ENCODE measurements around the gene NTN3. TPM values are rescaled to one million over a fixed set of nuclear protein-coding genes. Genes with fewer than 3 reads are reported as not detected.

NTN3 gene
- polyA plus RNA-seq, 6 donors from 2014 or later: not detected

- Mint-ChIP-seq H3K9me3 (peaks cover 0 to 3% (median 0%) of the 10 kb centered on the region in 7 donors), H3K36me3 (peaks cover 0 to 9% of the 10 kb centered on the region in 2 donors), H3K27me3 (no peaks in the 10 kb centered on the region), H3K27ac (peak overlapping the region; percentile 91 to 99 (median 98)), H3K4me3 (peak overlapping the region; percentile 90 to 99 (median 94)), H3K4me1 (peaks cover 66 to 87% (median 75%) of the 10 kb centered on the region in 3 donors)
- ATAC-seq (ENCODE audit: low read depth in 2 of 2) (no peak), DNase-seq (no peak)
These were observed 45.5 kb downstream of the NTN3 start for GRCh38 chr16:2516391-2517240.

GRCh38 chr16:2517954-2518605, 47.0 kb downstream of the NTN3 start:
- H3K36me3 Mint-ChIP-seq: peaks cover 0 to 9% of the 10 kb centered on the region in 2 donors
- peak overlapping the region; percentile 30 to 99 (median 85) for H3K27ac Mint-ChIP-seq
- peaks cover 0 to 3% (median 0%) of the 10 kb centered on the region in 7 donors for H3K9me3 Mint-ChIP-seq
- H3K4me3 Mint-ChIP-seq: peak overlapping the region in 6 of 8 donors; percentile 53 to 99 (median 84)
- H3K27me3 Mint-ChIP-seq: no peaks in the 10 kb centered on the region
- no peak for DNase-seq
- no peak for ATAC-seq (ENCODE audit: low read depth in 2 of 2)
- peaks cover 51 to 72% (median 66%) of the 10 kb centered on the region in 3 donors for H3K4me1 Mint-ChIP-seq

- Mint-ChIP-seq H3K27me3 (no peaks in the 10 kb centered on the region), H3K4me3 (peak overlapping the region; percentile 66 to 99 (median 88)), H3K9me3 (peaks cover 0 to 3% (median 0%) of the 10 kb centered on the region in 7 donors), H3K4me1 (peaks cover 56 to 74% (median 69%) of the 10 kb centered on the region in 3 donors), H3K36me3 (peaks cover 0 to 13% of the 10 kb centered on the region in 2 donors), H3K27ac (peak overlapping the region; percentile 97 to 99 (median 99))
- DNase-seq (no peak), ATAC-seq (ENCODE audit: low read depth in 2 of 2) (no peak)
These were observed 48.0 kb downstream of the NTN3 start for GRCh38 chr16:2518823-2519710.

GRCh38 chr16:2519711-2520080, 48.6 kb downstream of the NTN3 start:
- ATAC-seq (ENCODE audit: low read depth in 2 of 2): no peak

GRCh38 chr16:2520097-2520783, 49.1 kb downstream of the NTN3 start, which contains the start of gene AMDHD2:
AMDHD2 (plus strand) TSS chr16:2520371; CDS start chr16:2520459, 88 bp downstream.
- Mint-ChIP-seq H3K36me3 (peaks cover 7 to 20% of the 10 kb centered on the region in 2 donors), H3K4me3 (peak within 1 kb of the TSS; percentile 82 to 99 (median 94)), H3K9me3 (peaks cover 0 to 3% (median 0%) of the 10 kb centered on the region in 7 donors), H3K27ac (peak within 1 kb of the TSS; percentile 99 to 100 (median 99)), H3K27me3 (no peaks in the 10 kb centered on the region), H3K4me1 (peaks cover 60 to 72% (median 69%) of the 10 kb centered on the region in 3 donors)
- ATAC-seq (ENCODE audit: low read depth in 2 of 2) (peak; percentile 60 to 64), DNase-seq (peak; percentile 85)

More at GRCh38 chr16:2519711-2520080, 48.6 kb downstream of the NTN3 start:
- Mint-ChIP-seq H3K27me3 (no peaks in the 10 kb centered on the region), H3K9me3 (peaks cover 0 to 3% (median 0%) of the 10 kb centered on the region in 7 donors), H3K36me3 (peaks cover 5 to 20% of the 10 kb centered on the region in 2 donors), H3K27ac (peak overlapping the region; percentile 97 to 99 (median 99)), H3K4me1 (peaks cover 61 to 77% (median 73%) of the 10 kb centered on the region in 3 donors), H3K4me3 (peak overlapping the region; percentile 77 to 99 (median 88))
- DNase-seq: no peak

GRCh38 chr16:2520784-2521531, 49.9 kb downstream of the NTN3 start:
- H3K4me3 Mint-ChIP-seq: peak overlapping the region; percentile 82 to 99 (median 94)
- peaks cover 0 to 3% (median 0%) of the 10 kb centered on the region in 7 donors for H3K9me3 Mint-ChIP-seq
- H3K27me3 Mint-ChIP-seq: no peaks in the 10 kb centered on the region
- DNase-seq: peak; percentile 91
- H3K4me1 Mint-ChIP-seq: peaks cover 53 to 65% (median 61%) of the 10 kb centered on the region in 3 donors
- peak; percentile 80 to 84 for ATAC-seq (ENCODE audit: low read depth in 2 of 2)
- peaks cover 7 to 20% of the 10 kb centered on the region in 2 donors for H3K36me3 Mint-ChIP-seq
- peak overlapping the region; percentile 99 to 100 (median 99) for H3K27ac Mint-ChIP-seq

Other genes with a start within 250 kb of the NTN3 start
- gene E4F1, start 247.7 kb upstream of the NTN3 start, polyA plus RNA-seq (ENCODE audit: low read depth in 6 of 6): 10 to 100 TPM in 2 of 6 donors, 1 to 10 TPM in 4; 6.4 to 16.1 (median 8.9) TPM
- under 1 TPM in 1 of 6 donors, not detected in 5; 0.30 TPM for gene DNASE1L2, start 234.9 kb upstream of the NTN3 start, polyA plus RNA-seq (ENCODE audit: low read depth in 6 of 6)
- gene ECI1, start 219.7 kb upstream of the NTN3 start, polyA plus RNA-seq (ENCODE audit: low read depth in 6 of 6): 10 to 100 TPM; 41.7 to 55.1 (median 48.6) TPM
- 100 to 1,000 TPM; 238 to 325 (median 252) TPM for gene RNPS1, start 203.2 kb upstream of the NTN3 start, polyA plus RNA-seq (ENCODE audit: low read depth in 6 of 6)
- 1 to 10 TPM in 2 of 6 donors, under 1 TPM in 3, not detected in 1; 0.54 to 1.8 (median 0.98) TPM for gene ABCA3, start 130.6 kb upstream of the NTN3 start, polyA plus RNA-seq (ENCODE audit: low read depth in 6 of 6)
- 1 to 10 TPM in 5 of 6 donors, not detected in 1; 1.8 to 5.0 (median 2.8) TPM for gene CCNF, start 41.9 kb upstream of the NTN3 start, polyA plus RNA-seq (ENCODE audit: low read depth in 6 of 6)
- gene TEDC2, start 11.2 kb upstream of the NTN3 start, polyA plus RNA-seq (ENCODE audit: low read depth in 6 of 6): 1 to 10 TPM in 1 of 6 donors, under 1 TPM in 3, not detected in 2; 0.16 to 1.7 (median 0.58) TPM
- 1 to 10 TPM in 4 of 6 donors, under 1 TPM in 2; 0.22 to 3.3 (median 2.5) TPM for gene TBC1D24, start 3.8 kb downstream of the NTN3 start, polyA plus RNA-seq (ENCODE audit: low read depth in 6 of 6)
- gene ATP6V0C, start 42.7 kb downstream of the NTN3 start, polyA plus RNA-seq (ENCODE audit: low read depth in 6 of 6): 100 to 1,000 TPM in 3 of 6 donors, 10 to 100 TPM in 3; 75.4 to 114 (median 98.1) TPM
- 10 to 100 TPM; 17.6 to 24.0 (median 20.5) TPM for gene AMDHD2, start 49.1 kb downstream of the NTN3 start, polyA plus RNA-seq (ENCODE audit: low read depth in 6 of 6)
- gene CEMP1, start 60.1 kb downstream of the NTN3 start, polyA plus RNA-seq (ENCODE audit: low read depth in 6 of 6): 1 to 10 TPM; 2.4 to 5.7 (median 3.5) TPM
- 10 to 100 TPM; 16.7 to 44.8 (median 38.9) TPM for gene PDPK1, start 66.7 kb downstream of the NTN3 start, polyA plus RNA-seq (ENCODE audit: low read depth in 6 of 6)
- gene KCTD5, start 211.2 kb downstream of the NTN3 start, polyA plus RNA-seq (ENCODE audit: low read depth in 6 of 6): 10 to 100 TPM; 18.3 to 27.5 (median 22.3) TPM
- under 1 TPM in 1 of 6 donors, not detected in 5; 0.36 TPM for gene PRSS27, start 248.9 kb downstream of the NTN3 start, polyA plus RNA-seq (ENCODE audit: low read depth in 6 of 6)